A673 (cell line): Measurements from ENCODE around the gene SLC8A2.

Experiments used
- EZH2 ChIP-seq: fragments of 200-600 bp; sonication (generic); IDR thresholded peaks from 2 replicates; pipeline ENCODE4 v1.6.1; 2017; ENCODE audit warnings: borderline replicate concordance, low read depth, mild to moderate bottlenecking, mixed read lengths, antibody characterized with exemption, low read length; ENCODE audit not compliant: poor library complexity, severe bottlenecking
- TF ChIP-seq, protein P1 (sequence below): fragments of 300-800, 200-600 bp; sonication (generic); conservative IDR thresholded peaks from 2 replicates; pipeline ENCODE4 v1.5.1; 2017; ENCODE audit warnings: low read depth, mild to moderate bottlenecking, antibody characterized with exemption, low read length, moderate library complexity, mixed read lengths

DNA sequence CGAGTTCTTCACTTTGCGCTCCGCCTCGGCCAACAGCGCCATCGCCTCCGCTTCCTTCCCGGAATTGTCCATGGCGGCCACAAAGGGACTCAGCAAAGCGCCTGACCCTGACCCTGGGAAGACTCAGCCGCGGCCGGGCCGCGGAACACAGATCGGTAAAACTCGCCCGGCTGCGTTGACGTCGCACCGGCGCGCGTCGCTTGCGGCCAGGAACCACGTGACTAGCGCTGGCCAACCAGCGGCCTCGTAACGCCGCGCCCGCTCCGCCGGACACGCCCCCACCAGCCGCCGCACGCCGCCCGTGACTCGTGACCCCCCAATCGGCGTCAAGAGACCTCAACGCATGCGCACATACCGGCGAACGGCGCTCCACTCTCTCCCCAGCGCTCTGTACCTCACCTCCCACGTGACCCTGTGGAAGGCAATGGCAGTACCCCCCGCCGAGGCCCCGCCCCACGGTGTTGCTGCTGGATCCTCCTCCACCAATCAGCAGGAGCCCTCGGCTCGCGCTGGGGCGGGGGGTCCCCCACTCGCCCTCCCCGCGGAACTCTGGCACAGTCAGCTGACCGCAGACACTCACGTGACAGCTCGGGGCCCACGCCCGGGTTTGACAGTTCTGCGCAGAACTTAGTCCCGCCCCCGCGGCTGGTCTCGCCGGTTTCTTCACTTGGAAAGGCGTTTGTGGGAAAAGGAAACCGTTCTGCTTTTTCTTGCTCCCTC is 43.3 kb upstream of the SLC8A2 start, which contains the start of gene NAPA:
- TF ChIP-seq, protein P1, sequence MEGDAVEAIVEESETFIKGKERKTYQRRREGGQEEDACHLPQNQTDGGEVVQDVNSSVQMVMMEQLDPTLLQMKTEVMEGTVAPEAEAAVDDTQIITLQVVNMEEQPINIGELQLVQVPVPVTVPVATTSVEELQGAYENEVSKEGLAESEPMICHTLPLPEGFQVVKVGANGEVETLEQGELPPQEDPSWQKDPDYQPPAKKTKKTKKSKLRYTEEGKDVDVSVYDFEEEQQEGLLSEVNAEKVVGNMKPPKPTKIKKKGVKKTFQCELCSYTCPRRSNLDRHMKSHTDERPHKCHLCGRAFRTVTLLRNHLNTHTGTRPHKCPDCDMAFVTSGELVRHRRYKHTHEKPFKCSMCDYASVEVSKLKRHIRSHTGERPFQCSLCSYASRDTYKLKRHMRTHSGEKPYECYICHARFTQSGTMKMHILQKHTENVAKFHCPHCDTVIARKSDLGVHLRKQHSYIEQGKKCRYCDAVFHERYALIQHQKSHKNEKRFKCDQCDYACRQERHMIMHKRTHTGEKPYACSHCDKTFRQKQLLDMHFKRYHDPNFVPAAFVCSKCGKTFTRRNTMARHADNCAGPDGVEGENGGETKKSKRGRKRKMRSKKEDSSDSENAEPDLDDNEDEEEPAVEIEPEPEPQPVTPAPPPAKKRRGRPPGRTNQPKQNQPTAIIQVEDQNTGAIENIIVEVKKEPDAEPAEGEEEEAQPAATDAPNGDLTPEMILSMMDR: no peak
- no peak for TF ChIP-seq EZH2
